K562 (cell line): ENCODE results near the gene CCNQ. TPM values are rescaled to one million over a fixed set of nuclear protein-coding genes. Genes with fewer than 3 reads are reported as not detected.

Experiments
- ADNP ChIP-seq: fragments of 200-800 bp; sonication (Bioruptor generic); IDR thresholded peaks from 2 replicates; pipeline ENCODE4 v1.6.1; 2016; ENCODE audit warnings: missing genetic modification characterization, missing compliant biosample characterization
- HOXB6 ChIP-seq: fragments of 250-450 bp; sonication (Bioruptor Pico); IDR thresholded peaks from 2 replicates; pipeline ENCODE4 v1.5.1; 2022; ENCODE audit warnings: mild to moderate bottlenecking, borderline replicate concordance
- KAT8 ChIP-seq: fragments of 450-650 bp; IDR thresholded peaks from 2 replicates; pipeline ENCODE4 v1.6.1; 2016; ENCODE audit warnings: low read depth, mild to moderate bottlenecking
- KLF1 ChIP-seq: fragments of 450-650 bp; IDR thresholded peaks from 2 replicates; pipeline ENCODE4 v1.6.1; 2016; ENCODE audit warnings: missing genetic modification characterization, missing compliant biosample characterization
- MAFG ChIP-seq: fragments of 450-650 bp; conservative IDR thresholded peaks from 2 replicates; pipeline ENCODE4 v1.6.1; 2016; ENCODE audit warnings: missing genetic modification characterization, missing compliant biosample characterization
- MECOM ChIP-seq: fragments of 250-450 bp; sonication (Bioruptor Pico); IDR thresholded peaks from 2 replicates; pipeline ENCODE4 v1.8.0; 2022; ENCODE audit warnings: inconsistent platforms
- POLR2A ChIP-seq: fragments of 450-650 bp; conservative IDR thresholded peaks from 2 replicates; pipeline ENCODE4 v1.6.1; 2016
- RNF219 ChIP-seq: fragments of 250-450 bp; sonication (Bioruptor Pico); IDR thresholded peaks from 2 replicates; pipeline ENCODE4 v1.5.0; 2022; ENCODE audit warnings: mild to moderate bottlenecking
- RREB1 ChIP-seq: fragments of 250-450 bp; sonication (Bioruptor Pico); IDR thresholded peaks from 2 replicates; pipeline ENCODE4 v1.4.0; 2020
- RUNX1 ChIP-seq: sonication (generic); IDR thresholded peaks from 2 replicates; pipeline ENCODE4 v1.6.1; 2016; ENCODE audit warnings: antibody characterized with exemption, low read depth
- SAFB ChIP-seq: fragments of 200-400 bp; formaldehyde crosslinking; IDR thresholded peaks from 2 replicates; pipeline ENCODE4 v1.6.1; 2017; ENCODE audit warnings: low read depth, low read length, borderline replicate concordance
- TAF9B ChIP-seq: fragments of 450-650 bp; IDR thresholded peaks from 2 replicates; pipeline ENCODE4 v1.6.1; 2018; ENCODE audit warnings: mild to moderate bottlenecking; ENCODE audit not compliant: partially characterized antibody
- TCF7 ChIP-seq: sonication (generic); IDR thresholded peaks from 2 replicates; pipeline ENCODE4 v1.6.1; 2016; ENCODE audit warnings: antibody characterized with exemption, borderline replicate concordance
- TRIM24 ChIP-seq, 2 experiments: fragments of 450-650 bp; IDR thresholded peaks; 2 replicates each; pipeline ENCODE4 v1.6.1; 2016
- U2AF2 ChIP-seq: fragments of 200-400 bp; formaldehyde crosslinking; optimal IDR thresholded peaks from 2 replicates; pipeline ENCODE3; 2017; ENCODE audit warnings: low read depth, mild to moderate bottlenecking, low read length
- ZNF217 ChIP-seq: sonication (generic); formaldehyde crosslinking; IDR thresholded peaks from 2 replicates; pipeline ENCODE4 v1.8.0; 2022; ENCODE audit warnings: mild to moderate bottlenecking, missing genetic modification reagents
- polyA plus RNA-seq, 8 experiments: library from polyadenylated mRNA; depleted of rRNA in 4 of 8; stranded (reverse) in 5 of 8; unstranded in 3 of 8; fragments of >200 nt; fragmentation: Nextera tagmentation in 2 of 8; fragmentation: Illumina TruSeq in 1 of 8; extraction: Ambion mirVana in 2 of 8; extraction: Trizol in 1 of 8; gene quantifications; 2 replicates each; pipeline versions ENCODE4 v1.2.1 to v1.2.3, GENCODE V29; 2011 to 2014; ENCODE audit warnings: inconsistent platforms in 1 of 8, missing spikeins in 1 of 8
- total RNA-seq, 7 experiments: library from RNA; depleted of rRNA in 6 of 7; stranded (reverse); fragments of >200 nt in 6 of 7; fragmentation: Illumina TruSeq in 2 of 7; extraction: Trizol in 2 of 7; gene quantifications; 2 replicates each; pipeline versions ENCODE4 v1.2.1 to v1.2.3, GENCODE V29; 2011 to 2021; ENCODE audit warnings: low replicate concordance in 1 of 7
- TF ChIP-seq, protein P1 (sequence below): fragments of 250-450 bp; sonication (Bioruptor Pico); IDR thresholded peaks from 2 replicates; pipeline ENCODE4 v1.4.0; 2020; ENCODE audit warnings: mild to moderate bottlenecking, moderate library complexity

Gene CCNQ
- total and polyA plus RNA-seq, 9 of the 15 experiments (the other 6 are each of a cell fraction or from before 2014, with no cell fraction given) = 0.92 to 53.8 (median 25.3) TPM

GRCh38 chrX:153609917-153610835 is 11.2 kb upstream of the CCNQ start (continued):
- TF ChIP-seq, protein P1, sequence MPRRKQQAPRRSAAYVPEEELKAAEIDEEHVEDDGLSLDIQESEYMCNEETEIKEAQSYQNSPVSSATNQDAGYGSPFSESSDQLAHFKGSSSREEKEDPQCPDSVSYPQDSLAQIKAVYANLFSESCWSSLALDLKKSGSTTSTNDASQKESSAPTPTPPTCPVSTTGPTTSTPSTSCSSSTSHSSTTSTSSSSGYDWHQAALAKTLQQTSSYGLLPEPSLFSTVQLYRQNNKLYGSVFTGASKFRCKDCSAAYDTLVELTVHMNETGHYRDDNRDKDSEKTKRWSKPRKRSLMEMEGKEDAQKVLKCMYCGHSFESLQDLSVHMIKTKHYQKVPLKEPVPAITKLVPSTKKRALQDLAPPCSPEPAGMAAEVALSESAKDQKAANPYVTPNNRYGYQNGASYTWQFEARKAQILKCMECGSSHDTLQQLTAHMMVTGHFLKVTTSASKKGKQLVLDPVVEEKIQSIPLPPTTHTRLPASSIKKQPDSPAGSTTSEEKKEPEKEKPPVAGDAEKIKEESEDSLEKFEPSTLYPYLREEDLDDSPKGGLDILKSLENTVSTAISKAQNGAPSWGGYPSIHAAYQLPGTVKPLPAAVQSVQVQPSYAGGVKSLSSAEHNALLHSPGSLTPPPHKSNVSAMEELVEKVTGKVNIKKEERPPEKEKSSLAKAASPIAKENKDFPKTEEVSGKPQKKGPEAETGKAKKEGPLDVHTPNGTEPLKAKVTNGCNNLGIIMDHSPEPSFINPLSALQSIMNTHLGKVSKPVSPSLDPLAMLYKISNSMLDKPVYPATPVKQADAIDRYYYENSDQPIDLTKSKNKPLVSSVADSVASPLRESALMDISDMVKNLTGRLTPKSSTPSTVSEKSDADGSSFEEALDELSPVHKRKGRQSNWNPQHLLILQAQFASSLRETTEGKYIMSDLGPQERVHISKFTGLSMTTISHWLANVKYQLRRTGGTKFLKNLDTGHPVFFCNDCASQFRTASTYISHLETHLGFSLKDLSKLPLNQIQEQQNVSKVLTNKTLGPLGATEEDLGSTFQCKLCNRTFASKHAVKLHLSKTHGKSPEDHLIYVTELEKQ (CRISPR knock-in tag) = no peak
- no peak for TF ChIP-seq U2AF2
- TF ChIP-seq MAFG (tag) = no peak
- no peak for TF ChIP-seq SAFB
- no peak for TF ChIP-seq POLR2A
- TF ChIP-seq ZNF217 (CRISPR knock-in tag) = no peak
- TF ChIP-seq TCF7 = no peak
- TF ChIP-seq HOXB6 = no peak
- no peak for TF ChIP-seq MECOM (CRISPR knock-in tag)
- TF ChIP-seq RREB1 (CRISPR knock-in tag) = no peak
- no peak for TF ChIP-seq KAT8
- TF ChIP-seq RUNX1 = no peak
- TF ChIP-seq TAF9B = no peak
- TF ChIP-seq KLF1 (tag) = no peak
- no peak for TF ChIP-seq RNF219 (CRISPR knock-in tag)
- TF ChIP-seq ADNP (tag) = no peak
- no peak for TF ChIP-seq TRIM24 (IDR thresholded peaks at IDR 0.05)
